ENCODE measurements around the gene NRL.

Gene NRL

GRCh38 chr14:24143511-24143910 lies 28.8 kb upstream of the NRL start:
- no peak for TF ChIP-seq CTCF (IDR thresholded peaks at IDR 0.05; ENCODE audit: low read depth, low read length)
- H3K4me3 ChIP-seq (ENCODE audit: low read depth, low read length) = no peak overlapping the region

DNA sequence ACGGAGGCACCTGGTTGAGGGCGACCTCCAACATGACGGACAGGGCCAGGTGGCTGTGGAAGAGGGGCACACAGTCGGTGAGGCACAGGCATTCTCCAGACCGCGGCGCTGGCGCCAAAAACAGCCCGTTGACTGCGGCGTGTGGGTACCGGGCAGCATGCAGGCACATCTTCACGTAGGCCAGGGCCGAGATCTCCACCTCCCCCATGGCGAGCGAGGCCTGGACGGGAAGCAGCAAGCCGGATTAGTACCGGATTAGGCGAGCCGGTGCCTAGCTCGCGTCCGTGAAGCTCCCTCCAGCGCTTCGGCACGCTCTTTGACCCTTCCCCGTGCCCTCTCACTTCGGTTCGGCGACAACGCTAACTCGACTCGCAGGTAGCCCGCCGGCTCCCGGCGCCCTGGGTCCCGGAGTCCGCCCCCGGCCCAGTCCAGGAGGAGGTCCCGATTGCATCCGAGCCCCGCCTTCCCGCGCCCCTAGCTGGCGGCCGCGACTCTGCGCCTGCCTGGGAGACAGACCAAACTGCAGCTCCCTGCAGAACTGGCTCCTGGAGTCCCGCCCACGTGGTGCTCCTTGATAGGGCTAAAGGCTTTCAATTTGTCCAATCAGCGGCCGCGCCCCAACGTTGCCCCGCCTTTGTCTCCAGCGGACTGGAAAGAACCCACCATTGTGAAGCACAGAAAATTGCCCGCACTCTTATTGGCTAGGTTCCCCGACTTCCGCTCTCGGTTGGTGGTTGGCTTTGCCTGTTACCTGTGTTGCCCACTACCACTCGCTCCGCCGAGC lies 26.5 kb upstream of the NRL start, which contains the start of gene EMC9:
TSS of gene EMC9 (minus strand) at position 495 of the 784 bp plus-strand sequence. CDS start at position 208, 287 bp downstream.
- TF ChIP-seq CTCF (IDR thresholded peaks at IDR 0.05; ENCODE audit: low read depth, low read length) = peak; percentile 19; the same call in 1 of the 2 replicates
- peak within 1 kb of the TSS; percentile 73 for H3K4me3 ChIP-seq (ENCODE audit: low read depth, low read length)

DNA sequence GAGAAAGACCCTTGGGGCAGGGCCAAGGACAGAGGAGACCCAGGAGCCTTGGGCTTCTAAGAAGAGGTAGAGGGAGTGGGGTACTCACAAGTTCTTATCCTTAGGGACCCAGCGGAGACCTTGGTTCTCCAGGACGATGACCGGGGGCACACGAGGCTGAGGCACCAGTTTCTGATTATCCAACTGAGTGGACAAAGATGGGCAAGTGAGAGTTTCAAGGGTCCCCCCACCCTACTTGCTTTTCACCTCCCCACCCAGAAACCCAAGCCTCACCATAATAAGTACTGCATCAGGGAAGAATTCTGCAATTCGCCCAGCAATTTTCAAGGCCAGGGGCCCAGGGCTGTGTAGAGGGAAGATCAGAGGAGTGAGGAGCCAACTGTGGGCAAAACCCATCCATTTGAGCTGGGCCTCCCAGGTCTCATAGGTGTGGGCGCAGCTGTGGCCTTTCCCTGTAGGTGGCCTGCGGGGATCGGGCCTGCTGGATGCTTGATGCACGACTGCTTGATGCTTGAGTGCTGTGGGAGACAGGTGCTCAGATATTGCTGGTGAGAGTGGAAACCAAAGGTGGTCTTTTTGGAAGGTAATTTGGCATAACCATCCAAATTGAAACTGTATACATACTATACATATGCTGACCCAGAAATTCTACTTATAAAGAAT lies 24.7 kb upstream of the NRL start:
- peak overlapping the region; percentile 73; the same call in 1 of the 2 replicates for H3K4me3 ChIP-seq (ENCODE audit: low read depth, low read length)
- TF ChIP-seq CTCF (IDR thresholded peaks at IDR 0.05; ENCODE audit: low read depth, low read length) = no peak

DNA sequence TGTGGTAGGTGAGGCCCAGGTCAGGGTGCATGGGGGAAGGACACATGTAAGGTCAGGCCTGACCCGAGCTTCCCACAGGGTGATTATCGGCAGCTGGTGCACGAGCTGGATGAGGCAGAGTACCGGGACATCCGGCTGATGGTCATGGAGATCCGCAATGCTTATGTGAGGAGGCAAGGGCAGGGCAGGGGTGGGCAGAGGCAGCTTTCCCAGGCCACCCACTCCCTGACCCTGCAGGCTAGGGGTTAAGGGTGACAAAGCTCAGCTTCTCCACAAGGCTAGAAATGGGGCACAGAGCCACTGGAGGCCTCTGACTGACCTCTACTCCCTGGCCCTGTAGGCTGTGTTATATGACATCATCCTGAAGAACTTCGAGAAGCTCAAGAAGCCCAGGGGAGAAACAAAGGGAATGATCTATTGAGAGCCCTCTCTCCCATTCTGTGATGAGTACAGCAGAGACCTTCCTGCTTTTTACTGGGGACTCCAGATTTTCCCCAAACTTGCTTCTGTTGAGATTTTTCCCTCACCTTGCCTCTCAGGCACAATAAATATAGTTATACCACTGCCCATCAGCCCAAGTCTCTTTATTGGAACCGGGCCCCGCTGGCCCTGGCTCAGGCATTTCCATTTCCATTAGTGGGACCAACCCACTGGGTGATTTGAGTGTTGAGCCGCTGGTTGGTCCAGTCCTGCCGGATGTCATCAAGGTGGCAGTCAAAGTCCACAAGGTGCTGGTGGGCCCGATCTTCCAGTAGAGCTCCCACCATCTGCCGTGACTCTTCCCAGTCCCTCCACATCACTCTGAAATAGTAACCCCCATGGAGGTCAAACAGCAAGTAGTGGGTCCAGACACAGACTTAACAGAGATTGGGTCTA lies 23.9 kb upstream of the NRL start:
- no peak for TF ChIP-seq CTCF (IDR thresholded peaks at IDR 0.05; ENCODE audit: low read depth, low read length)
- no peak overlapping the region for H3K4me3 ChIP-seq (ENCODE audit: low read depth, low read length)

DNA sequence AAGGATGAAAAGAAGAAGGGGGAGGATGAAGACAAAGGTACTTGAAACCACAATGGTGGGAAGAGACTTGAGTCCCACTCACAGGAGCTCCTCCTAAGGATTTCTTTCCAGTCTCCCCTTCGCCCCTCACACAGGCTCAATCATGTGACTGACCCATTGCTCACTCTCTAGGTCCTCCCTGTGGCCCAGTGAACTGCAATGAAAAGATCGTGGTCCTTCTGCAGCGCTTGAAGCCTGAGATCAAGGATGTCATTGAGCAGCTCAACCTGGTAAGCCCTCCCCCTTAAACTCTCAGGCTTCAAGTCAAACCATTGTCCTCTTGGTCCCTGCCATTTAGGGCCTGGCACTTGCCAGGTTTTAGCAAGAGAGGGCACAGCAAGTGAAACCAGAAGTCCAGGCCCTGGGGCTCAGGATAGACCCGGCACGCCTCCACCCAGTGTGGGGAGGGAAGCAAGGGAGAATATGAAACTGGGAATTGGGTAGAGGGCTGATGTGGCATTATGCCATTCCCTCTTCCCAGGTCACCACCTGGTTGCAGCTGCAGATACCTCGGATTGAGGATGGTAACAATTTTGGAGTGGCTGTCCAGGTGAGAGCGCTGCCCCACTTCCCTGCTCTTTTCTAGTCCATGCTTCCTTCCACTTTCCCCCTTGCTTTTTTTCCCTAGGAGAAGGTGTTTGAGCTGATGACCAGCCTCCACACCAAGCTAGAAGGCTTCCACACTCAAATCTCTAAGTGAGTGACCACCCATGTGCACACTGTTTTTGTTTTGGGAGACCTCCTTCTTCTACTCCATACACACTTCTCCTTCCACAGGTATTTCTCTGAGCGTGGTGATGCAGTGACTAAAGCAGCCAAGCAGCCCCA lies 23.0 kb upstream of the NRL start:
- TF ChIP-seq CTCF (IDR thresholded peaks at IDR 0.05; ENCODE audit: low read depth, low read length) = no peak
- no peak overlapping the region; the same call in 1 of the 2 replicates for H3K4me3 ChIP-seq (ENCODE audit: low read depth, low read length)

- H3K4me3 ChIP-seq (ENCODE audit: low read depth, low read length) = peak overlapping the region; percentile 89
- TF ChIP-seq CTCF (IDR thresholded peaks at IDR 0.05; ENCODE audit: low read depth, low read length) = no peak
Measured at GRCh38 chr14:24136684-24137528, 22.2 kb upstream of the NRL start.

Data from WI38 (cell line).